Naive thymus-derived CD4-positive, alpha-beta T cell (primary cell): ENCODE data around the gene RETREG3. TPM values are rescaled to one million over a fixed set of nuclear protein-coding genes. Genes with fewer than 3 reads are reported as not detected.
"Not testable (repeated sequence)": the region's sequence is repeated elsewhere in the genome, so short reads cannot be mapped to it uniquely, and the experiment has no call there.

Experiments
- ATAC-seq: fragments of 150-1000 bp; cut with Tn5 transposase; 2 replicates; pipeline ENCODE4 v1.10.0; 2021; ENCODE audit warnings: mild to moderate bottlenecking, moderate library complexity
- CTCF ChIA-PET: fragments of 350-600 bp; sonication (Branson Sonifier 250); formaldehyde crosslinking; loops from one replicate; lab custom pipeline; 2021; ENCODE audit warnings: antibody characterized with exemption; lab: Charles Lee
- POLR2A ChIA-PET: fragments of 350-600 bp; sonication (Branson Sonifier 250); formaldehyde crosslinking; loops from one replicate; lab custom pipeline; 2021; ENCODE audit warnings: antibody characterized with exemption, inconsistent platforms; lab: Charles Lee
- DNase-seq, 9 donors: peaks; one replicate each; pipeline versions ENCODE4 v3.0.0 to v3.0.0-alpha.2; 2020 to 2022; ENCODE audit warnings: mixed read lengths in 1 of 9
- H3K27ac ChIP-seq: one replicate; pipeline ENCODE4 v1.7.0; 2013; ENCODE audit warnings: mild to moderate bottlenecking, low read depth, low read length, moderate library complexity
- H3K27me3 ChIP-seq, 2 donors: one replicate each; pipeline ENCODE4 v1.7.0; 2013; ENCODE audit warnings: low read length in 2 of 2, mild to moderate bottlenecking in 2 of 2, moderate library complexity in 2 of 2; ENCODE audit not compliant: control insufficient read depth in 2 of 2, insufficient read depth in 2 of 2
- H3K36me3 ChIP-seq, 3 experiments: 1 replicate in 2 of 3; 2 replicates in 1 of 3; pipeline ENCODE4 v1.7.0; 2013; ENCODE audit warnings: low read length in 3 of 3, mild to moderate bottlenecking in 3 of 3, moderate library complexity in 1 of 3; ENCODE audit not compliant: insufficient read depth in 3 of 3, control insufficient read depth in 2 of 3
- H3K4me1 ChIP-seq, 2 donors: one replicate each; pipeline ENCODE4 v1.7.0; 2013; ENCODE audit warnings: low read length in 2 of 2, mild to moderate bottlenecking in 2 of 2, moderate library complexity in 1 of 2; ENCODE audit not compliant: control insufficient read depth in 2 of 2, insufficient read depth in 2 of 2
- H3K4me3 ChIP-seq: 2 replicates; pipeline ENCODE4 v1.7.0; 2013; ENCODE audit warnings: mild to moderate bottlenecking, low read length
- H3K9me3 ChIP-seq, 3 experiments: 1 replicate in 2 of 3; 2 replicates in 1 of 3; pipeline ENCODE4 v1.7.0; 2013; ENCODE audit warnings: low read length in 3 of 3; ENCODE audit not compliant: control insufficient read depth in 2 of 3
- H3K27ac Mint-ChIP-seq, 9 donors: one replicate each; pipeline ENCODE4 v1.8.0; 2020 to 2022; ENCODE audit warnings: mixed read lengths in 9 of 9, mild to moderate bottlenecking in 8 of 9, moderate library complexity in 5 of 9, inconsistent platforms in 2 of 9
- H3K27me3 Mint-ChIP-seq, 5 donors: one replicate each; pipeline ENCODE4 v1.8.0; 2021 to 2022; ENCODE audit warnings: mixed read lengths in 5 of 5, mild to moderate bottlenecking in 1 of 5
- H3K36me3 Mint-ChIP-seq, 5 donors: one replicate each; pipeline ENCODE4 v1.8.0; 2020 to 2022; ENCODE audit warnings: mixed read lengths in 5 of 5, mild to moderate bottlenecking in 3 of 5, inconsistent platforms in 1 of 5
- H3K4me1 Mint-ChIP-seq, 7 donors: one replicate each; pipeline ENCODE4 v1.8.0; 2020 to 2022; ENCODE audit warnings: mixed read lengths in 7 of 7, mild to moderate bottlenecking in 3 of 7, inconsistent platforms in 1 of 7
- H3K4me3 Mint-ChIP-seq, 10 donors: one replicate each; pipeline ENCODE4 v1.8.0; 2020 to 2022; ENCODE audit warnings: mild to moderate bottlenecking in 10 of 10, mixed read lengths in 10 of 10, moderate library complexity in 6 of 10, inconsistent platforms in 2 of 10
- H3K9me3 Mint-ChIP-seq, 11 donors: one replicate each; pipeline ENCODE4 v1.8.0; 2020 to 2022; ENCODE audit warnings: mixed read lengths in 11 of 11, mild to moderate bottlenecking in 4 of 11, inconsistent platforms in 1 of 11, moderate library complexity in 1 of 11
- intact Hi-C, 2 donors: fragments of 100-400 bp; cut with micrococcal nuclease; formaldehyde crosslinking; loops; one replicate each; pipeline ENCODE4 v1.15.1; 2023
- polyA plus RNA-seq, 2 donors: library from polyadenylated mRNA; unstranded; fragments of 300-500 nt; fragmentation: Illumina TruSeq; gene quantifications; one replicate each; pipeline ENCODE4 v1.2.3, GENCODE V29; 2021
- total RNA-seq, 6 experiments: library from RNA in 5 of 6; stranded (reverse) in 5 of 6; gene quantifications; 1 replicate in 5 of 6; 2 replicates in 1 of 6; pipeline ENCODE4 v1.2.3 and lab custom pipeline; 2021 to 2026

Gene RETREG3
- total and polyA plus RNA-seq, 7 experiments from 2014 or later: 53.3 to 136 (median 124) TPM

- Histone ChIP-seq H3K27ac (peak within 1 kb of the TSS; percentile 84), H3K27me3 (no peaks in the 10 kb centered on the region), H3K36me3 (peaks cover 0 to 38% (median 21%) of the 10 kb centered on the region in 3 experiments), H3K9me3 (no peaks in the 10 kb centered on the region), H3K4me1 (peaks cover 24 to 25% of the 10 kb centered on the region in 2 donors), H3K4me3 (peak within 1 kb of the TSS; percentile 95)
- ATAC-seq (peak; percentile 81), DNase-seq (peak; percentile 77 to 93 (median 89))
- ChIA-PET POLR2A (interaction anchor here (0.6 to 1.9 kb wide), 3 partner anchors 11 to 72 kb away, joined by 3 to 7 read pairs (median 4); partner anchors contain the start of gene PSMC3IP), CTCF (no interaction called here)
- peaks cover 0 to 12% (median 0%) of the 10 kb centered on the region in 5 donors for H3K36me3 Mint-ChIP-seq
- peak within 1 kb of the TSS; percentile 90 to 95 (median 91) for H3K4me3 Mint-ChIP-seq
- peaks cover 19 to 43% (median 33%) of the 10 kb centered on the region in 7 donors for H3K4me1 Mint-ChIP-seq
- H3K9me3 Mint-ChIP-seq: peaks cover 0 to 4% (median 0%) of the 10 kb centered on the region in 11 donors
- H3K27ac Mint-ChIP-seq: peak within 1 kb of the TSS; percentile 89 to 95 (median 92)
- H3K27me3 Mint-ChIP-seq: peaks cover 0 to 3% (median 0%) of the 10 kb centered on the region in 5 donors
- intact Hi-C loops: loop anchor here (1.0 to 2.0 kb wide), 7 partner anchors 8 to 545 kb away; partner anchors contain the start of genes RETREG3 (in 2 of the 2), TUBG1 (in 2 of the 2), DNAJC7 (in 1 of the 2) and NAGLU (in 1 of the 2)
Observed at GRCh38 chr17:42561897-42562387, 47.2 kb downstream of the RETREG3 start, which contains the start of gene COASY. COASY (plus strand) TSS chr17:42562148; CDS start chr17:42562623, 475 bp downstream.

GRCh38 chr17:42560246-42560645, 48.9 kb downstream of the RETREG3 start:
- H3K36me3 Mint-ChIP-seq: peaks cover 0 to 8% (median 0%) of the 10 kb centered on the region in 5 donors
- ATAC-seq (no peak), DNase-seq (no peak)
- peak overlapping the region in 2 of 9 donors; percentile 59 to 78 for H3K27ac Mint-ChIP-seq
- Histone ChIP-seq H3K4me1 (peaks cover 20 to 25% of the 10 kb centered on the region in 2 donors), H3K4me3 (no peak overlapping the region), H3K27me3 (no peaks in the 10 kb centered on the region), H3K36me3 (peaks cover 0 to 27% (median 12%) of the 10 kb centered on the region in 3 experiments), H3K9me3 (no peaks in the 10 kb centered on the region), H3K27ac (no peak overlapping the region)
- H3K4me1 Mint-ChIP-seq: peaks cover 16 to 44% (median 35%) of the 10 kb centered on the region in 7 donors
- intact Hi-C loops: no loop called here
- CTCF ChIA-PET: no interaction called here
- POLR2A ChIA-PET: no interaction called here
- peak overlapping the region in 5 of 10 donors; percentile 30 to 80 (median 56) for H3K4me3 Mint-ChIP-seq
- H3K9me3 Mint-ChIP-seq: peaks cover 0 to 4% (median 0%) of the 10 kb centered on the region in 11 donors
- H3K27me3 Mint-ChIP-seq: peaks cover 0 to 3% (median 0%) of the 10 kb centered on the region in 5 donors

- ATAC-seq: no peak
- intact Hi-C loops: no loop called here
- H3K27ac Mint-ChIP-seq: no peak overlapping the region
Observed at GRCh38 chr17:42559075-42559474, 50.1 kb downstream of the RETREG3 start.

GRCh38 chr17:42555961-42556617, 53.1 kb downstream of the RETREG3 start:
- H3K36me3 Mint-ChIP-seq, CTCF ChIA-PET, H3K9me3 Mint-ChIP-seq, H3K27me3 Mint-ChIP-seq, H3K27me3 ChIP-seq, DNase-seq, H3K27ac ChIP-seq, H3K9me3 ChIP-seq, H3K36me3 ChIP-seq, H3K4me3 ChIP-seq, ATAC-seq: not testable (repeated sequence)
- H3K27ac Mint-ChIP-seq: peak overlapping the region in 5 of 9 donors; percentile 33 to 94 (median 85)
- intact Hi-C loops: loop anchor here in 1 of 2 donors (2.0 kb wide), 3 partner anchors 19 to 53 kb away; partner anchors contain the start of genes NAGLU, PSMC3IP, RETREG3 and TUBG1
- H3K4me1 Mint-ChIP-seq: peaks cover 6 to 42% (median 23%) of the 10 kb centered on the region in 7 donors
- peak overlapping the region in 6 of 10 donors; percentile 49 to 92 (median 87) for H3K4me3 Mint-ChIP-seq
- H3K4me1 ChIP-seq: peaks cover 14 to 15% of the 10 kb centered on the region in 2 donors
- POLR2A ChIA-PET: interaction anchor here (1.3 kb wide), 1 partner anchor 9 kb away, joined by 4 read pairs; no protein-coding TSS in a partner anchor

More at GRCh38 chr17:42559075-42559474, 50.1 kb downstream of the RETREG3 start:
- no peak overlapping the region for H3K27ac ChIP-seq
- H3K27me3 ChIP-seq: no peaks in the 10 kb centered on the region
- POLR2A ChIA-PET: interaction anchor here (0.6 kb wide), 1 partner anchor 16 kb away, joined by 3 read pairs; no protein-coding TSS in a partner anchor
- Mint-ChIP-seq H3K36me3 (peaks cover 0 to 10% (median 0%) of the 10 kb centered on the region in 5 donors), H3K27me3 (peaks cover 0 to 3% (median 0%) of the 10 kb centered on the region in 5 donors), H3K9me3 (peaks cover 0 to 4% (median 0%) of the 10 kb centered on the region in 11 donors), H3K4me1 (peaks cover 16 to 48% (median 39%) of the 10 kb centered on the region in 7 donors), H3K4me3 (no peak overlapping the region)
- H3K4me1 ChIP-seq: peaks cover 25 to 27% of the 10 kb centered on the region in 2 donors
- DNase-seq: no peak
- H3K9me3 ChIP-seq: no peaks in the 10 kb centered on the region
- H3K36me3 ChIP-seq: peaks cover 0 to 15% (median 0%) of the 10 kb centered on the region in 3 experiments
- CTCF ChIA-PET: interaction anchor here (0.6 kb wide), 1 partner anchor 566 kb away, joined by 6 read pairs; no protein-coding TSS in a partner anchor
- no peak overlapping the region for H3K4me3 ChIP-seq

GRCh38 chr17:42555122-42555622, 54.0 kb downstream of the RETREG3 start:
- CTCF ChIA-PET: no interaction called here
- POLR2A ChIA-PET: interaction anchor here (1.0 to 2.6 kb wide), 6 partner anchors 8 to 813 kb away, joined by 3 to 26 read pairs (median 4); partner anchors contain the start of genes MLX and STAT3
- no peaks in the 10 kb centered on the region for H3K27me3 ChIP-seq
- H3K4me1 ChIP-seq: peaks cover 14 to 15% of the 10 kb centered on the region in 2 donors
- H3K4me3 ChIP-seq: peak overlapping the region; percentile 80
- Mint-ChIP-seq H3K4me1 (peaks cover 8 to 44% (median 25%) of the 10 kb centered on the region in 7 donors), H3K4me3 (peak overlapping the region; percentile 84 to 95 (median 90)), H3K27ac (peak overlapping the region; percentile 80 to 94 (median 91)), H3K36me3 (peaks cover 0 to 1% (median 0%) of the 10 kb centered on the region in 5 donors), H3K27me3 (no peaks in the 10 kb centered on the region), H3K9me3 (no peaks in the 10 kb centered on the region)
- H3K27ac ChIP-seq: peak overlapping the region; percentile 86
- intact Hi-C loops: loop anchor here in 1 of 2 donors (2.0 kb wide), 3 partner anchors 18 to 54 kb away; partner anchors contain the start of genes NAGLU, PSMC3IP, RETREG3 and TUBG1
- DNase-seq: no peak
- H3K36me3 ChIP-seq: no peaks in the 10 kb centered on the region
- no peaks in the 10 kb centered on the region for H3K9me3 ChIP-seq
- peak; percentile 1 for ATAC-seq
